OCI-M2 (cell line): Measurements from ENCODE around the gene GJD3.
A peak's percentile ranks its signal among the peaks of the same experiment; 100 is the strongest.
"Not testable (repeated sequence)": the region's sequence is repeated elsewhere in the genome, so short reads cannot be mapped to it uniquely, and the experiment has no call there.

Experiments used
- DNase-seq: peaks from one replicate; lab custom pipeline; 2025; ENCODE audit not compliant: unreplicated experiment; lab: John Stamatoyannopoulos, UW

The GJD3 gene

GRCh38 chr17:40369923-40370322 lies 5.4 kb upstream of the GJD3 start:
- DNase-seq: no peak

GRCh38 chr17:40367728-40368127 lies 3.2 kb upstream of the GJD3 start:
- DNase-seq: not testable (repeated sequence)

GRCh38 chr17:40366861-40367518 lies 2.5 kb upstream of the GJD3 start:
- DNase-seq: no peak

GRCh38 chr17:40366076-40366860 lies 1.7 kb upstream of the GJD3 start:
- DNase-seq: no peak

GRCh38 chr17:40364906-40365305 lies 369 bp upstream of the GJD3 start:
- no peak for DNase-seq

- no peak for DNase-seq
Observed at GRCh38 chr17:40363111-40363827, 1.3 kb downstream of the GJD3 start.

- DNase-seq: no peak
Observed at GRCh38 chr17:40362696-40363110, 1.8 kb downstream of the GJD3 start.

- DNase-seq: no peak
Observed at GRCh38 chr17:40361925-40362695, 2.4 kb downstream of the GJD3 start.

GRCh38 chr17:40361063-40361924 lies 3.2 kb downstream of the GJD3 start:
- no peak for DNase-seq

GRCh38 chr17:40360091-40360490 lies 4.4 kb downstream of the GJD3 start:
- no peak for DNase-seq

GRCh38 chr17:40358323-40359038 lies 6.1 kb downstream of the GJD3 start:
- peak; percentile 69 for DNase-seq

GRCh38 chr17:40356990-40357881 lies 7.3 kb downstream of the GJD3 start:
- DNase-seq: no peak

- no peak for DNase-seq
Observed at GRCh38 chr17:40355804-40356758, 8.5 kb downstream of the GJD3 start.

GRCh38 chr17:40355123-40355803 lies 9.3 kb downstream of the GJD3 start:
- DNase-seq: no peak

- DNase-seq: no peak
Observed at GRCh38 chr17:40354221-40355122, 10.1 kb downstream of the GJD3 start.
